Endothelial cell of umbilical vein (primary cell): ENCODE measurements around the gene NFATC3.

Source experiments
- EZH2 ChIP-seq: IDR thresholded peaks from 2 replicates; pipeline ENCODE4 v1.6.1; 2012; ENCODE audit warnings: borderline replicate concordance, low read depth, mild to moderate bottlenecking, moderate library complexity, low read length, inconsistent platforms; ENCODE audit not compliant: severe bottlenecking
- FOS ChIP-seq: IDR thresholded peaks from 2 replicates; pipeline ENCODE4 v1.6.1; 2011; ENCODE audit warnings: mild to moderate bottlenecking, low read length, moderate library complexity, borderline replicate concordance; ENCODE audit not compliant: insufficient read depth
- JUN ChIP-seq: IDR thresholded peaks from 2 replicates; pipeline ENCODE4 v1.6.1; 2011; ENCODE audit warnings: borderline replicate concordance, low read depth; ENCODE audit not compliant: insufficient read length, insufficient read depth
- MAX ChIP-seq: IDR thresholded peaks from 2 replicates; pipeline ENCODE4 v1.6.1; 2011; ENCODE audit not compliant: insufficient read depth, insufficient read length
- MYC ChIP-seq: IDR thresholded peaks from one replicate; pipeline ENCODE4 v1.6.1; 2011; ENCODE audit warnings: mild to moderate bottlenecking, low read depth, low read length
- POLR2A ChIP-seq: IDR thresholded peaks from 2 replicates; pipeline ENCODE4 v1.6.1; 2012; ENCODE audit warnings: low read depth, mild to moderate bottlenecking, control low read depth, low read length
- POLR2AphosphoS5 ChIP-seq: IDR thresholded peaks from 2 replicates; pipeline ENCODE4 v1.6.1; 2012; ENCODE audit warnings: low read depth, mild to moderate bottlenecking, control low read depth, low read length, moderate library complexity; ENCODE audit not compliant: insufficient read depth
- TF ChIP-seq, protein P1 (sequence below), 2 donors: IDR thresholded peaks; 1 replicate in 1 of 2; 2 replicates in 1 of 2; pipeline ENCODE4 v1.5.1; 2011; ENCODE audit warnings: low read length in 2 of 2, mild to moderate bottlenecking in 2 of 2, moderate library complexity in 2 of 2, control low read depth in 1 of 2, inconsistent platforms in 1 of 2, low read depth in 1 of 2; ENCODE audit not compliant: insufficient read depth in 1 of 2; ENCODE audit errors: extremely low read depth in 1 of 2

GRCh38 chr16:68117884-68118283, 32.7 kb downstream of the NFATC3 start:
- TF ChIP-seq POLR2AphosphoS5, result no peak
- TF ChIP-seq POLR2A, result no peak
- TF ChIP-seq, protein P1, sequence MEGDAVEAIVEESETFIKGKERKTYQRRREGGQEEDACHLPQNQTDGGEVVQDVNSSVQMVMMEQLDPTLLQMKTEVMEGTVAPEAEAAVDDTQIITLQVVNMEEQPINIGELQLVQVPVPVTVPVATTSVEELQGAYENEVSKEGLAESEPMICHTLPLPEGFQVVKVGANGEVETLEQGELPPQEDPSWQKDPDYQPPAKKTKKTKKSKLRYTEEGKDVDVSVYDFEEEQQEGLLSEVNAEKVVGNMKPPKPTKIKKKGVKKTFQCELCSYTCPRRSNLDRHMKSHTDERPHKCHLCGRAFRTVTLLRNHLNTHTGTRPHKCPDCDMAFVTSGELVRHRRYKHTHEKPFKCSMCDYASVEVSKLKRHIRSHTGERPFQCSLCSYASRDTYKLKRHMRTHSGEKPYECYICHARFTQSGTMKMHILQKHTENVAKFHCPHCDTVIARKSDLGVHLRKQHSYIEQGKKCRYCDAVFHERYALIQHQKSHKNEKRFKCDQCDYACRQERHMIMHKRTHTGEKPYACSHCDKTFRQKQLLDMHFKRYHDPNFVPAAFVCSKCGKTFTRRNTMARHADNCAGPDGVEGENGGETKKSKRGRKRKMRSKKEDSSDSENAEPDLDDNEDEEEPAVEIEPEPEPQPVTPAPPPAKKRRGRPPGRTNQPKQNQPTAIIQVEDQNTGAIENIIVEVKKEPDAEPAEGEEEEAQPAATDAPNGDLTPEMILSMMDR (IDR thresholded peaks at IDR 0.05; ENCODE audit: extremely low read depth in 1 of 2, insufficient read depth in 1 of 2, low read depth in 1 of 2, low read length in 2 of 2), result no peak
- no peak for TF ChIP-seq MAX
- no peak for TF ChIP-seq MYC
- no peak for TF ChIP-seq JUN
- no peak for TF ChIP-seq EZH2
- no peak for TF ChIP-seq FOS
